GM19438 (cell line): Measurements from ENCODE around the gene WBP1L.
"Not testable (repeated sequence)": the region's sequence is repeated elsewhere in the genome, so short reads cannot be mapped to it uniquely, and the experiment has no call there.

Source experiments
- ATAC-seq: cut with Tn5 transposase; IDR thresholded peaks from one replicate; pipeline ENCODE4 v1.9.1; 2021; ENCODE audit warnings: low read depth; ENCODE audit not compliant: unreplicated experiment

The WBP1L gene

DNA sequence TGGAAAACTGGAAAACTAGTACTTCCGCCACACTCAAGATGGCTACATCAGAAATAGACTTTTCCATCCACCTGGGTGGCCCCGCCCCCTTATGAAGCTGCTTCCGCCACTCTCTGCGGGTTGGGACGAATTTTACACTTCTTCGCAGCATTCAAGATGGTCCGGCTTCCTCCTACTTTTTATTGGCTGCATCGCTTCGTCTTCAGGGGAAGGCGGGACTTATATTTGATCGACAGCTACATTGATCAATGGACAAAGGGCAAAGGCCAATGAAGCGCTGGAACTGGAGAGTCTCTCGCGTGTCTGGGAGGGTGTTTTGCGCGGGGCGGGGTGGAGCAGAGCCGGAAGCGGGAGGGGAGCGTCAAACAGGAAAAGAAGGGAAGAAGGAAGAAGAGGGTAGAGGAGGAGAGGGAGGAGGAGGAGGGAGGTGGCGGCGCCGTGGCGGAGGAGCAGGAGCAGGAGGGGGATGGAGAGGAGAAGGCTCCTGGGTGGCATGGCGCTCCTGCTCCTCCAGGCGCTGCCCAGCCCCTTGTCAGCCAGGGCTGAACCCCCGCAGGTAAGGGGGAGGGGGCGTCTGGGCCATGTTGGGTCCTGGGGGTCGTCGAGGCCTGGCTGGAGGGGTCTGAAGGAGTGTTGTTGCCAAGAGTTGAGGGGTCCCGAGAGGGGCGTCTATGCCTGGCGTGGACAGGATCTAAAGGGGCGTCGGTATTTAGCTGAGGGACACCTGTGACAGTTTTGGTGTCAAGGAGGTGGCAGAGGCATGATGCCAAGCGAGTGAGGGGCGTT, at the start of gene WBP1L:
Gene WBP1L, plus strand, starts transcription at position 361 of the 786 bp plus-strand sequence. Its CDS starts 106 bp downstream, at position 467.
- ATAC-seq = peak; percentile 98

DNA sequence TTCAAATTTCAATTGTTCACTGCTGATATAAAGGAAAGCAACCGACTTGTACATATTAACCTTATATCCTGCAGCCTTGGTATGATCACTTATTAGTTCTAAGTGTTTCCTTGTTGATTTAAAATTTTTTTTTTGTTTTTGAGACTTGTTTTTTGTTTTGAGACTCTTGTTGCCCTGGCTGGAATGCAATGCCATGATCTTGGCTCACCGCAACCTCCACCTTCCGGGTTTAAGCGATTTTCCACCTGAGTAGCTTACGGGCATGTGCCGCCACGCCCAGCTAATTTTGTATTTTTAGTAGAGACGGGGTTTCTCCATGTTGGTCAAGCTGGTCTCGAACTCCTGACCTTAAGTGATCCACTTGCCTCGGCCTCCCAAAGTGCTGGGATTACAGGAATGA, 48.3 kb upstream of the WBP1L start:
- ATAC-seq = not testable (repeated sequence)

DNA sequence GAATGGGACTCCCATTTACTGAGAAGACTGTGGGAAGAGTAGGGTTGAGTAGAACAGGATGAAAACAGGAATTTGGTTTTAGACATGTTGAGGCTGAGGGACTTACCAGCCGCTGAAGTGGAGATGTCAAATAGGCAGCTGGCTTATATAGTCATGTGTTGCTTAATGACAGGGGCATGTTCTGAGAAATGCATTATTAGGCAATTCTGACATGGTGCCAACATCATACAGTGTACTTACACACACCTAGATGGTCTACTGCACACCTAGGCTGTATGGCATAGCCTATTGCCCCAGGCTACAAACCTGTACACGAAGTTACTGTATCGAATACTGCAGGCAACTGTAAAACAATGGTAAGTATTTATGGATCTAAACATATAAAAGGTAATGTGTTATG, 47.0 kb upstream of the WBP1L start:
- no peak for ATAC-seq

DNA sequence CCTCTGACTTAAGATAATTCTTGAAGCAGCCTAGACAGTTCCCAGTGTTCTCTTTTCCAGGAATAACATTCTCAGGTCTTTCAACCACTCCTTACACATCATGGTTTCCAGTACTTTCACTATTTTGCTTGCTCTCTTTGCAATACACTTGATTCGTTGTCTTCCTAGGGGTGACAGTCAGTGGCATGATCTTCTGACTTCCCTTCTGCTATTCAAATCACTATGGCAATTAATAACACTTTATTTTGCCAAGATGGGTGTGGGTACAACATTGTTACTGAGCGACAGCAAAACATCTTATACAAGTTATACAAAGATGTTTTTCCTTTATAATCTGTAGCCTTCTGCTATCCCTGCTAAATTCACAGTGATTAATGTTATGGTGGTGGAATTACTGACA, 44.9 kb upstream of the WBP1L start:
- ATAC-seq = no peak

DNA sequence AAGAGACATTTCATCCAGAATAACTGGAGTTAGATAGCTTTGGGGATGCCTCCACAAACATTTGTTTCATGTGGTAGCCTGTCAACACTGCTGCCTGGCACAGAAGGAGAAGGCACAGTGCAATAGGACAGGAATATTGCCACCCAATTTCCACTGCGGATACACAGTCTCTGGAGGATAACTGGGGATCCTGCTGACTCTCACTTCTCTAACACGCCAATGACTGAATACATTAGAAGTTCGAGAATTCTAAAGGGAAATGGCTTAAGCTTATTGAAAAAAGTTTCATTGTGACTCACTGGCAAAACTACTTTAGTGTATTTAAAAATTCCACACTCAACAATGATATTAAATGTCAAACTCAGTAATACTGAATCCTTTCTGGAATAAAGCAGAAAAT, 42.5 kb upstream of the WBP1L start:
- ATAC-seq = no peak

DNA sequence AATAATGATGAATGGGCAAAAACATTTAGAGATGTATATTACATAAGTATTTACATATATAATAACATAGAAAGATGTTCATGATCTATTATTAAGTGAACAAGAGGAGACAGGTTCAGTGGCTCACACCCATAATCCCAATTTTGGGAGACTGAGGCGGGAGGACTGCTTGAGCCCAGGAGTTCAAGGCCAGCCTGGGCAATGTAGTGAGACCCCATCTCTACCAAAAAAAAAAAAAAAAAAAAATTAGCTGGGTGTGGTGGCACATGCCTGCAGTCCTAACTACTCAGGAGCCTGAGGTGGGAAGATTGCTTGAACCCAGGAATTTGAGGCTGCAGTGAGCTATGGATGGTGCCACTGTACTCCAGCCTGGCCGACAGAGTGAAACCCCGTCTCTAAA, 42.0 kb upstream of the WBP1L start:
- ATAC-seq = no peak

DNA sequence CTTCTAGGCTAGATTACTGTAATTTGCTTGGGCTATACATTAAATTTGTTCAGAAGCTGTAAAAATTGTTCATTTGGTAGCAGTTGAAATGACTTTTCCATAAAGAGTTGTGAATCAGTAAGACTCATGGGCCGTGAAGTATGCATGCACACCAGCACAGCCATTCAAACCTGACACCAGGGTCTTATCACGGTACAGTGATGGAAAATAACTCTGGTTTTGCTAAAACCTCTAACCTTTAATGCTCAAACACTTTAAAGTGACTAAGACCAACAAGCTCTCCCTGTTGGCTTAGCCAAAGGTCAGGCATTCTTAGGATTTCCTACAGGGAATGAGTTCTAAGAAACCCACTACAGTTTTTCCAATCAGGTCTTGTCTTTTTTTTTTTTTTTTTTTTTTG, 41.0 kb upstream of the WBP1L start:
- ATAC-seq = no peak

DNA sequence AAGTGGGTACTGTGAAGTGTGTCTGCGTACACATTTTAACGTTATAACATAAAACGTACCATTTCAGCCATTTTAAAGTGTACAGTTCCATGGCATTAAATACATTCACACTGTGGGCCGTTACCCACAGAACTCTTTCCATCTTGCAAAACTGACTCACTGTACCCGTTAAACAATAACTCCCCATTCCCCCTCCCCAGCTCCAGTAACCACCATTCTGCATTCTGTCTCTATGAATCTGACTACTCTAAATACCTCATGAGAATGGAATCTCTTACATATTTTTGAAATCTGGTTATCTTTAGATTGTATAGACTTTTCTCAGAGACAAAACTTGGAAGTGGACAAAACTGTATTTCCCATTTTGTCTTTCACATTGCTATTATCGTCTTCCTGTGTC, 38.8 kb upstream of the WBP1L start:
- no peak for ATAC-seq

DNA sequence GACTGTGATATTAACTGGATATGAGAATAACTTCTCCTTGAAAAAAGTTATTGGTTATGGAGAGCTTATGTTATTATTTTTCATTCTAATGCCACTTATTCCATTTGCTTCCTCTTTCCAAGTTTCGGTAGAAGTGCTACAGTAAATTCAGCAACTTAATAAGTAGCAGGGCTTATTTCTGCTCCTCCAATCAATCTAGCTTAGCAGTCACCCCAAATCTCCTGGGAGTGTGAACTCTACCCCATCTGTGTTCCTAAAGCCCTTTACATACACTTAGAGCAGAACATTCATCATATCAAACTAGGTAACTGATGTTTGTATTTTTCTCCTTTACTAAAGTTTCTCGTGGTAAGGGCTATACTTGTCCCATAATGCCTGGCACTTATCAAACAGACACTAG, 38.2 kb upstream of the WBP1L start:
- no peak for ATAC-seq

DNA sequence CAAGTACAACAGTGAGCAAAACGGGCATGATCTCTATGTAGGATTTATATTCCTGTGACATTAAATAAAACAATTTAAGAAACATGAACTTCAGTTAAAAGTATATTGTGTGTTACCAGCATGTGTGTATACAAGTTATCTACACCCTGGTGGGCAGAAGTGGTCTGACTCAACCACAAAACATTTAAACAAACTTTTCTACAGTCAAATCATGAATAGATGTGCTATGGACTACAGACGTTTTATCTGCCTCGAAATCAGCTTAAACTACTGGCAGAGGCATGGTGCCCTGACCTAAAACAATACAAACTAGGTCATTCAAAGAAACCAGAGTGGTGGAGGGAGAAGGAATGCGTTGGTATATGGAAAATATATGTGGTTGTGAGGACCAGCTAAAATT, 33.1 kb upstream of the WBP1L start:
- no peak for ATAC-seq

DNA sequence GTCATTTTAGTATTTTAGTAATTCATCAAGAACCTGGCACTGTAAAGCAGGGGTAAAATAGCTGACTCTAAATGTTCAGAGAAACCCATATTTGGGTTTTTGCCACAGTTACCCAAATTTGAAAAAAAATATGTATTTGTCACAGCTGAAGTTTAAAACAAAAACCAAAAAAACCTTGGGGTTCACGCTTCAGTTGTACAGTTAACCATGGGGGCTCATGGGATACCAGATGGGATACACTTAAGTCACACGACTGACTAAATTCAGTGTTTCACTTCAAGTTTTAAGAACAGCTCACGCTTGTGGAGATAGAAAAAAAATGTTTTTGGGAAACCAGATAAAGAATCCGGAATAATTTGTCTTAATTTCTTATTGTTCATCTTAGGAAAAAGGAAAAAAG, 31.7 kb upstream of the WBP1L start:
- ATAC-seq = no peak

DNA sequence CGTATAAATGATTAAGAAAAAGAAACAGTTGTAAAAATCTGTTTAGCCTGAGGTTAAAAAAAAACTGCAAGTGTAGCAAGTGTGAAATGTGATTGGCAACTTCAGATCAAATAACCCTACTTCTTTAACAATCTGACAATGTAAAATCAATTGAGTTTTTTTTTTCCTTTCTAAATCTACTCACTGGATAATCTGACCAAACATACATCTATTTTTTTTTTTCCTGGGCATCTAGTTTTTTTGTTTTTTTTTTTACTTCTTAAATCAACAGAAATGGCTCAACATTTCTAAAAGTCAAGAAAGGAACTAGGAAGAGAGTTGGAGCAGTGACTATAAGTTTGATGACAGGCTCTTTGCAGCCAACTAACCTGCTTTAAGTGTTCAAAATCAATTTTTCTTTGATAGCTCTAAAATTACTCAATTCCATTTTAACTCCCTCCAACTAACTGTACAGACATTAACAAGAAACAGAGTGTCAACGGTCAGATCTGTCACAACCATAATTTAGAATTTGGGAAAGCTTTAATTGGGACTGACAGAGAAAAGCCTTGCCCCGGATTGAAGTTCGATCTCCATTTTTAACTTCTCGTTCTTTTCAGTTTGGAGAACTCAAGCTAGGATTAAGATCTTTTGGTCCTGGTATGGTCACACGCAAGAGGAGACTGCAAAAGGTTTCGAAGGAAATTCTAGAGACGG, 30.8 kb upstream of the WBP1L start:
- no peak for ATAC-seq

DNA sequence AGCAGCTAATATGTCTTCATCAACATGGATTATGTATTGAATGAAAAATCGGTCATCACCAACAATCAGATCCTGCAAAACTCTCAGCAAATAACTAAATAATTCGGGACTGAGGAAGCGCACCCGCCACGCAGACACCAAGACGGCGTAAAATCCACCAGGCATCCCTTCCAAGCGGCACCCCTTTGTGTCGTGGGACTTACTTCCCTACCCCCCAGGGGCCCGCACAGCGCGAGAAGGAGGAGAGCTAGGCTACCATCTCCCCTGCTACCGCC, 30.3 kb upstream of the WBP1L start:
- no peak for ATAC-seq

DNA sequence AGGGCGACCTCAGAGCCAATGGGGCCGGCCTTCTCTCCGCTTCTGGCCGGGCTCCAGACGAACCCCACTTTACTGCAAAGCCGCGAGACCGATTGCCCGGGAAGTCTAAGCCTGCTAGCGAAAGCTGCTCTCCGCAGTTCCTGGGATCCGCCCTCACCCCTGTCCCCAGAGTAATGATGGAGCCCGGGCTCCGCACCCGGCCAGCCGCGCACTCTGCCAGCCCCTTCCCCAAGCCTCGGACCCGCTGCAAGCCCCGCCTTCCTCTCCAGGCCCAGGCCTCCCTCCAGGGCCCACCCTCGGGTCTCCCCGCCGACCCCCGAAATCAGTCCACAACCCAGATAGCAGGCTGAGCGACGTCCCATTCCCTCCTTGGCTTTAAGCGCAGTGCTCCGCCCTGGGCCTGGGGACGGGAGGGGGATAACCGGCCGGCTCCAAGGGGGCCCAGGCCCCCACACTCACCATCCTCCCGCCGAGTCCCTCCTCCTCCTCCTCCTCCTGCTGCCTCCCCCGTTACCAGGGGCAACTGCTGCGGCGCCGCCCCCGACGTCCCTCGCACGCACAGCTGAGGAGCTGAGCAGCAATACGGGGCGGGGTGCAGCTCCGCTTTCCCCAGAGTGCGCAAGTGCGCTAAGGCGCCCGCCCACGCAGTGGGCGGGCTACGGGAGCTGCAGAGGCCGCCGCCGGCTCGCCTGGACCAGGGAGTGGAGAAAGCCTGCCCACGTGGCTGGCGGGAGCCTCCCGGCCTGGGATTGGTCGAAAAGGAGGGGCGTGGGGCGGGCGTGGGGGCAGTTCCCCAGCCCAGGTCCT, 29.7 kb upstream of the WBP1L start, which contains the start of gene ARL3:
Gene ARL3, minus strand, starts transcription at position 584 of the 807 bp plus-strand sequence. Its CDS starts 122 bp downstream, at position 462.
- ATAC-seq = peak; percentile 68

DNA sequence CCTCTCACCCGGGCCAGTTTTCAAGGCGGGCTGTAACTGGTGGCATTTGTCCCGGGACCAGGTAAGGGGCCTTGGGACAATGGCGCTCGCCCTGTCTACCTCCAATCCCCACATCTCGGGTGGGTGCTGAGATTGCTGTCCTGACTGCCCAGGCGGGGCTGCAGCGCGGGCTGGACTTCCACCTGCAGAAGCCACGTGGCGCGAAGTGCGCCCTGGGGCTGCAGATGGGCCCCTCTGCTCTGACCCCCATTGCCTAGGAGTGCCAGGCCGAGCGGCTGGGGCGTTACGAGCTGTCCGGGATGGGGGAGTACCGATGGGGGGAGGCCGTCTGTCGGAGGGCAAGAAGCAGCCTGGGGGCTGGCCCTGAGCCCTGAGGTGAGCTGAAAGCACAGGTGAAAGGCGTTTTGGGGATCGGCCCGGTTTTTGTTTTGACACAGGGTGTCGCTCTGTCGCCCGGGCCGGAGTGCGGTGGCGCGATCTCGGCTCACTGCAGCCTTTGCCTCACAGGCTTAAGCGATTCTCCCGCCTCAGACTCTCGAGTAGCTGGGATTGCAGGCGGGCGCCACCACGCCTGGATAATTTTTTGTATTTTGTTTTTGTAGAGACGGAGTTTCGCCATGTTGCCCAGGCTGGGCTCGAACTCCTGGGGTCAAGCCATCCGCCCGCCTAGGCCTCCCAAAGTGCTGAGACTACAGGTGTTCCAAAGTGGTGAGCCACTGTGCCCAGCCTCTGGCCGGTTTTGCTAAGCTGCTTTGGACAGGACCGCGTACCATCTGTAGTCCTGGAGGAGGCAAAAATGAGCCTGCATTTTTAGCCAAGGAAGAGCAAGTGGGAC, 28.9 kb upstream of the WBP1L start, which contains the start of gene SFXN2:
Gene SFXN2, plus strand, starts transcription at position 16 of the 835 bp plus-strand sequence. CDS start 12,001 bp downstream, outside the sequence.
- peak; percentile 22 for ATAC-seq

DNA sequence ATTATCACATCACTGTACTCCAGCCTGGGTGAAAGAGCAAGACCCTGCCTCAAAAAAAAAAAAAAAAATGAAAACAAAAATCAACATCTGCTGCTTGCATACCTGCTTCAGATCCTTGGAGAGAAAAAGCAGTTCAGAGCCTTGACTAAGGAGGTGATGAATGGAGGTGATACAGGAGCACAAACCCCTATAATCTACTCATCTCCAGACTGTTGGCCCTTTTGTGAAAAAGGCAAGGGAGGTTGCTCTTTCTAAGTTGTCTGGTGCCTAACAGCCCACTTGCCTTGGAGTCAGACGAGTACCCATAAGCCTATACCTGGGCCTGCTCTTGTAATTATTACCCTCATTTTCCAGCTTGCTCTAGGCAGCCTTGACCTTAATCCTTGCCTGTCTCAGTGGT, 27.9 kb upstream of the WBP1L start:
- ATAC-seq = no peak

DNA sequence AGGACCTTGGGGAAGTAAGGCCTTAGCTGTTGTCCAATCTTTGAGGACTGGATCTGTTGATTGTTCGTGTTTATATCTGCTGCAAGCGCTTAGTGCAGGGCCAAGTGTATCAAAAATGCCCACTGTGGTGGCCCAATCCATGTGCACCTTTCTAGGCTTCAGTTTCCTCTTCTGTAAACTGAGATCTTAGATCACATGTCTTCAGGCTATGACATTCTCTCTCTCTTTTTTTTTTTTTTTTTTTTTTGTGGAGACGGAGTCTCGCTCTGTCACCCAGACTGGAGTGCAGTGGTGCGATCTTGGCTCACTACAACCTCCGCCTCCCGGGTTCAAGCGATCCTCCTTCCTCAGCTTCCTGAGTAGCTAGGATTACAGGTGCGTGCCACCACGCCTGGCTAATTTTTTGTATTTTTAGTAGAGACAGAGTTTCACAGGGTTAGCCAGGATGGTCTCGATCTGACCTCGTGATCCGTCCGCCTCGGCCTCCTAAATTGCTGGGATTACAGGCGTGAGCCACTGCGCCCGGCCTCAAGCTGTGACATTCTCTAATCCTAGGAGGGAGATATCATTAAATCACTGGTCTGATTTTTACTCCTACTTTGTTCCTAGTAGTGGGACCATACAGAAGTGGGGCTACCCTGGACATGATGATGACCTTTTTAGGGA, 26.7 kb upstream of the WBP1L start:
- ATAC-seq = not testable (repeated sequence)

DNA sequence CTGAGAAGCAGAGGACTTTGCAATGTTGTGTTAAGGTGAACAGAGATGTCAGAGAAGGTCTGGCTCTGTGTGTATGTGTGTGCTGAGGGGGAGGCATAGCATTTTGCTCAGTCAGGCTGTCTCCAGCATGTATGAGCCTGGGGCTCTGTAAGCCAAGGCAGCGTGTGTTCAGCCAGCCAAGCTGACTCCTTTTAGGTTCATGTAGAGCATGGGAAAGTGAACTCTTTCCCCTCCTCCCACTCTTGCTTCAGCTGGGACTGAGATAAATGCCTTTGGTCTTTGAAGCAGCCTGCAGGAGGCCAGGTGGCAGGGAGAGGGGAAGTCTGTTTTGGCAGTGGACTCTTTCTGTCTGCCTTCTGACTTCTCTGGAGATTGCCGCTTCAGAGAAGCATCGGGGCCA, 25.5 kb upstream of the WBP1L start:
- no peak for ATAC-seq

DNA sequence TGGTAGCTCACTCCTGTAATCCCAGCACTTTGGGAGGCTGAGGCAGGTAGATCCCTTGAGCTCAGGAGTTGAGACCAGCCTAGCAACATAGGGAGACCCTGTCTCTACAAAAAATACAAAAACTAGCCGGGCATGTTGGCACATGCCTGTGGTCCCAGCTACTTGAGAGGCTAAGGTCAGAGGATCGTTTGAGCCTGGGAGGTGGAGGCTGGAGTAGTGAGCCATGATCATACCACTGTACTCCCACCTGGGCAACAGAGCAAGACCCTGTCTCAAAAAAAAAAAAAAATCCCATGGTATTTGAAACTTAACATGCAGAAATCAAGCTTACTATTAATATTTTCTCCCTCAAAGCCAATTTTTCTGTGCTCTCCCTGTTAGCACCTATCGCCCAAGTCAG, 23.4 kb upstream of the WBP1L start:
- ATAC-seq = no peak

DNA sequence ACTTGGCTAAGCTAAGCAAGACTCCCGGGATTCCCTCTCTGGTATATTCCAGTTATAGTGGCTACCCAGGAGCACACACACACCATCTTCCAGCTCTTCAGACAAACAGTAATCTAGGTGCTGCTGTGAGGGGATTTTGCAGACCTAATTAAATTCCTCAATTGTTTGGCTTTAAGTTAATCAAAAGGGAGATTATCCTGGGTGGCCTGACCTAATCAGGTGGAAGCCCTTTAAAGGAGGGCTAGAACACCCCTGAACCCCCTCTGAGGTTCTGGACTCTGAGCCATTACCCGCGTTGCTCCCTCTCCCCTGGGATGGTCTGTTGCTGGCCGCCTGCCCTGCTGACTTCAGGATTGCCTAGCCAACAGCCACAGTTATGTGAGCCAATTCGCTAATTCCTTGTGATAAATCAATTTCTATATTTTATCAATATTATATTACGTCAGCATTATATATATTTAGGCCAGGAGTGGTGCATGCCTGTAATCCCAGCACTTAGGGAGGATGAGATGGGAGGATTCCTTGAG, 22.9 kb upstream of the WBP1L start:
- ATAC-seq = no peak
